GM12892 (cell line): ENCODE data around the gene ASB18.

Experiments
- POLR2A ChIP-seq: IDR thresholded peaks from 2 replicates; pipeline ENCODE4 v1.6.1; 2011; ENCODE audit warnings: low read depth, low read length, control low read depth
- POLR2AphosphoS5 ChIP-seq: IDR thresholded peaks from 2 replicates; pipeline ENCODE4 v1.6.1; 2011; ENCODE audit warnings: low read depth, low read length, control low read depth
- TAF1 ChIP-seq: IDR thresholded peaks from 2 replicates; pipeline ENCODE4 v1.6.1; 2011; ENCODE audit warnings: low read depth, mild to moderate bottlenecking, control low read depth, low read length, borderline replicate concordance

- TF ChIP-seq POLR2AphosphoS5 (no peak), POLR2A (no peak), TAF1 (no peak)
These were observed 26.7 kb upstream of the ASB18 start for GRCh38 chr2:236290742-236291425.
